Measurements from ENCODE around the gene PCDH9.

PCDH9 gene

GRCh38 chr13:66858163-66858562 is 372.0 kb downstream of the PCDH9 start:
- H3K27me3 ChIP-seq (ENCODE audit: control insufficient read depth, insufficient read depth, low read length), result no peaks in the 10 kb centered on the region
- H3K9me3 ChIP-seq (ENCODE audit: control insufficient read depth, low read length), result no peaks in the 10 kb centered on the region
- H3K4me1 ChIP-seq (ENCODE audit: control insufficient read depth, insufficient read depth, low read length), result no peaks in the 10 kb centered on the region
- no peaks in the 10 kb centered on the region for H3K36me3 ChIP-seq (ENCODE audit: control insufficient read depth, insufficient read depth, low read length)
- H3K9ac ChIP-seq (ENCODE audit: low read length), result no peak overlapping the region
- H3K4me3 ChIP-seq (ENCODE audit: low read length), result no peak overlapping the region

DNA sequence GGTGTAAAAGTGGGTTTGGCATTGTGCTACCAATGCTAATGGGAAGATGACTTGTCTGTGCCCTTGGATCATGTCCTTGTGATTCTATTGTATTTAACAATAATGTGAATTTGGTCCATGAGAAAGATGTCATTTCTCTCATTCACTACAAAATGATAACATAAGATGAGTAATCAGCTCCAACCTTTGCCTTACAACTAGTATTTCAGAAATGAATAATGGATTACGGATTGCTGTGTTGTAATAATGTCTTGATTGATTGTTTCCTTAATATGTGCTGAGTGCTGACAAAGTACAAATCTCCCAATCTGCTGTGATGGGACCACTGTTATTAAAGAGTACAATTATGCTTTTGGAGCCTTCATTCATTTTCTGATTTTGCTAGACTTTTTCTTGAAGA is 375.0 kb downstream of the PCDH9 start:
- Histone ChIP-seq H3K27me3 (ENCODE audit: control insufficient read depth, insufficient read depth, low read length) (no peaks in the 10 kb centered on the region), H3K9ac (ENCODE audit: low read length) (no peak overlapping the region), H3K4me1 (ENCODE audit: control insufficient read depth, insufficient read depth, low read length) (no peaks in the 10 kb centered on the region), H3K9me3 (ENCODE audit: control insufficient read depth, low read length) (no peaks in the 10 kb centered on the region), H3K36me3 (ENCODE audit: control insufficient read depth, insufficient read depth, low read length) (no peaks in the 10 kb centered on the region), H3K4me3 (ENCODE audit: low read length) (no peak overlapping the region)

DNA sequence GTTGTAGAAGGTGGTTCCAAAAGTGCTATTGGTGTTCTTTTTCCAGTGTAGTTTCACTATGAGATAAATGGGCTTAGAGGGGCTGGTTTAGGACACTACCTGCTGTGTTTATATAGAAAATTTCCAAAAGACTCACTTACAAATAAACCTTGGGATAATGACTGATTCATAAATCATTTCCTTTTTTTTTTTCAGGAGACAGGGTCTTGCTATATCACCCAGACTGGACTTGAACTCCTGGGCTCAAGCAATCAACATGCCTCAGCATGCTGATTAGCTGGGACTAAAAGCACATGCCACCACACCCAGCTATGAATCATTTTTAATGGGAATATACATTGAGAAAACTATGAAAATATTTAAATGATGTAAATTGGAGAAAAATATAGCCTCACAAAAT is 376.6 kb downstream of the PCDH9 start:
- H3K9ac ChIP-seq (ENCODE audit: low read length), result no peak overlapping the region
- no peaks in the 10 kb centered on the region for H3K4me1 ChIP-seq (ENCODE audit: control insufficient read depth, insufficient read depth, low read length)
- no peaks in the 10 kb centered on the region for H3K36me3 ChIP-seq (ENCODE audit: control insufficient read depth, insufficient read depth, low read length)
- H3K4me3 ChIP-seq (ENCODE audit: low read length), result no peak overlapping the region
- H3K27me3 ChIP-seq (ENCODE audit: control insufficient read depth, insufficient read depth, low read length), result no peaks in the 10 kb centered on the region
- no peaks in the 10 kb centered on the region for H3K9me3 ChIP-seq (ENCODE audit: control insufficient read depth, low read length)

- Histone ChIP-seq H3K4me3 (ENCODE audit: low read length) (no peak overlapping the region), H3K36me3 (ENCODE audit: control insufficient read depth, insufficient read depth, low read length) (no peaks in the 10 kb centered on the region), H3K9ac (ENCODE audit: low read length) (no peak overlapping the region), H3K27me3 (ENCODE audit: control insufficient read depth, insufficient read depth, low read length) (no peaks in the 10 kb centered on the region), H3K9me3 (ENCODE audit: control insufficient read depth, low read length) (no peaks in the 10 kb centered on the region), H3K4me1 (ENCODE audit: control insufficient read depth, insufficient read depth, low read length) (no peaks in the 10 kb centered on the region)
Measured at GRCh38 chr13:66849706-66850105, 380.4 kb downstream of the PCDH9 start.

DNA sequence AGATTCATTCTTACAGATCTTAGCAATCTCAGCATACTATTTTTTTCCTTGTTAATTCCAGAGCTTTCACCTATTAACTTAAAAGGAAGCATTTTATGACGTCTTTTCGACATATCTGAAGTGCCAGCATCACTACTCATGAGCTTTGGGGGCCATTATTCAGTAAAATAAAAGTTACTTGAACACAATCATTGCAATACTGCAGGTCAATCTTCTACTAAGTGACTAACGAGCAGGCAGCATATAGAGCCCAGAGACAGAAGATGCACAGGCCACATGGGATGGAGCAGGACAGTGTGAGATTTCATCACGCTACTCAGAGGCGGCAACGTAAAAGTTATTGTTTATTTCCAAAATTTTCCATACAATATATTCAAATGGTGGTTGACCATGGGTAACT is 382.6 kb downstream of the PCDH9 start:
- H3K9ac ChIP-seq (ENCODE audit: low read length), result no peak overlapping the region
- H3K9me3 ChIP-seq (ENCODE audit: control insufficient read depth, low read length), result no peaks in the 10 kb centered on the region
- H3K4me3 ChIP-seq (ENCODE audit: low read length), result no peak overlapping the region
- H3K27me3 ChIP-seq (ENCODE audit: control insufficient read depth, insufficient read depth, low read length), result no peaks in the 10 kb centered on the region
- H3K4me1 ChIP-seq (ENCODE audit: control insufficient read depth, insufficient read depth, low read length), result no peaks in the 10 kb centered on the region
- H3K36me3 ChIP-seq (ENCODE audit: control insufficient read depth, insufficient read depth, low read length), result no peaks in the 10 kb centered on the region

- Histone ChIP-seq H3K9ac (ENCODE audit: low read length) (no peak overlapping the region), H3K9me3 (ENCODE audit: control insufficient read depth, low read length) (no peaks in the 10 kb centered on the region), H3K4me3 (ENCODE audit: low read length) (no peak overlapping the region), H3K27me3 (ENCODE audit: control insufficient read depth, insufficient read depth, low read length) (no peaks in the 10 kb centered on the region), H3K36me3 (ENCODE audit: control insufficient read depth, insufficient read depth, low read length) (no peaks in the 10 kb centered on the region), H3K4me1 (ENCODE audit: control insufficient read depth, insufficient read depth, low read length) (no peaks in the 10 kb centered on the region)
Measured at GRCh38 chr13:66845393-66845792, 384.7 kb downstream of the PCDH9 start.

- Histone ChIP-seq H3K4me1 (ENCODE audit: control insufficient read depth, insufficient read depth, low read length) (no peaks in the 10 kb centered on the region), H3K27me3 (ENCODE audit: control insufficient read depth, insufficient read depth, low read length) (no peaks in the 10 kb centered on the region), H3K36me3 (ENCODE audit: control insufficient read depth, insufficient read depth, low read length) (no peaks in the 10 kb centered on the region), H3K9ac (ENCODE audit: low read length) (no peak overlapping the region), H3K4me3 (ENCODE audit: low read length) (no peak overlapping the region), H3K9me3 (ENCODE audit: control insufficient read depth, low read length) (no peaks in the 10 kb centered on the region)
Measured at GRCh38 chr13:66844933-66845332, 385.2 kb downstream of the PCDH9 start.

DNA sequence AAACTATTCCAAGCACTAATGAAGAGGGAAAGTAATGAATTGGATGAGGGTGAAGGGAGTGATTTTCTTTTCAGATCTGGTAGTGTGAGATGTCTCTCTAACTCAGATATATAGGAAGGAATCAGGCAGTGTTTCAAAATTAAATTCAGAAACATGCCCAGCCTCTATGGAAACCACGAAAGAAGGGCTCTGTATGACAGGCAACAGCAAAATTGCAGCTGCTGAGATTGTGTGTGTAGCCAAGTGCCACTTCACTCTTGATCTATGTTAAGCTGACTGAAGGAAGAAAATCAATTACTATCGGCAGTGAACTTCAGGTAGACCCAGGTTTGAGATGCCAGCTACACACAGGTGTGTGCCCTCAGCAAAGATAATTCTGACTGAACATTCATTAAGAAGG is 387.4 kb downstream of the PCDH9 start:
- Histone ChIP-seq H3K9ac (ENCODE audit: low read length) (no peak overlapping the region), H3K4me1 (ENCODE audit: control insufficient read depth, insufficient read depth, low read length) (no peaks in the 10 kb centered on the region), H3K36me3 (ENCODE audit: control insufficient read depth, insufficient read depth, low read length) (no peaks in the 10 kb centered on the region), H3K9me3 (ENCODE audit: control insufficient read depth, low read length) (no peaks in the 10 kb centered on the region), H3K4me3 (ENCODE audit: low read length) (no peak overlapping the region), H3K27me3 (ENCODE audit: control insufficient read depth, insufficient read depth, low read length) (no peaks in the 10 kb centered on the region)

- H3K36me3 ChIP-seq (ENCODE audit: control insufficient read depth, insufficient read depth, low read length), result no peaks in the 10 kb centered on the region
Measured at GRCh38 chr13:66840621-66841020, 389.5 kb downstream of the PCDH9 start.

GRCh38 chr13:66837246-66837645 is 392.9 kb downstream of the PCDH9 start:
- H3K4me3 ChIP-seq (ENCODE audit: low read length), result no peak overlapping the region
- H3K9me3 ChIP-seq (ENCODE audit: control insufficient read depth, low read length), result no peaks in the 10 kb centered on the region
- H3K4me1 ChIP-seq (ENCODE audit: control insufficient read depth, insufficient read depth, low read length), result no peaks in the 10 kb centered on the region
- H3K9ac ChIP-seq (ENCODE audit: low read length), result no peak overlapping the region
- H3K27me3 ChIP-seq (ENCODE audit: control insufficient read depth, insufficient read depth, low read length), result no peaks in the 10 kb centered on the region
- H3K36me3 ChIP-seq (ENCODE audit: control insufficient read depth, insufficient read depth, low read length), result no peaks in the 10 kb centered on the region

More at GRCh38 chr13:66840621-66841020, 389.5 kb downstream of the PCDH9 start:
- Histone ChIP-seq H3K9ac (ENCODE audit: low read length) (no peak overlapping the region), H3K4me1 (ENCODE audit: control insufficient read depth, insufficient read depth, low read length) (no peaks in the 10 kb centered on the region), H3K4me3 (ENCODE audit: low read length) (no peak overlapping the region), H3K27me3 (ENCODE audit: control insufficient read depth, insufficient read depth, low read length) (no peaks in the 10 kb centered on the region), H3K9me3 (ENCODE audit: control insufficient read depth, low read length) (no peaks in the 10 kb centered on the region)

DNA sequence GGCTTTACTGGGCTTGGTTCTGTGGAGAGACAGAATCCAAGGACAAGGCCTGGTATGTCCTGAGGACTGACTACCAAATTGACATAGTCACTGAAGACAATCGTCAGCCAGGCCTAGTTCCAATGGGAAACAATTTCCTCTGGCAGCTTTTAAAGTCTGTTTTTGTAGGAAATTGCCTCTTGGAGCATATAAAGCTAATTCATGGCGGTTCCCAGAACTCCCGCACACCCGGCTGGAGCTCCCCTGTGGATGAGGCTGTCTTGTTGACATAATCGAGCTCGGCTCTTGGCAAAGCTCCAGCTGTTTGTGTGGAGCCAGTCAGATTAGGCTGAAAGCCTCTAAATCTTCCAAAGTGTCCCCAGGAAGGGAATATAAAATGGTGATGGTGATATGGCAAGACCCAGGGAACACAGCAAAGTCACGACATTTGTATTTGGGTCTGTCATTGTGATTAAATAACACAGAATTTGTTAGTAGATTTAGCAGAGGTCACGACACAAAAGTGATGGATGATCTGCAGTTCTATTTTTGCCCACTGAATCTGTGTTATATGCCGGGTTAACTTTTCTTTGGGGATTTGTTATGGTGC is 395.0 kb downstream of the PCDH9 start:
- H3K4me1 ChIP-seq (ENCODE audit: control insufficient read depth, insufficient read depth, low read length), result no peaks in the 10 kb centered on the region
- no peak overlapping the region for H3K9ac ChIP-seq (ENCODE audit: low read length)
- H3K27me3 ChIP-seq (ENCODE audit: control insufficient read depth, insufficient read depth, low read length), result no peaks in the 10 kb centered on the region
- H3K36me3 ChIP-seq (ENCODE audit: control insufficient read depth, insufficient read depth, low read length), result no peaks in the 10 kb centered on the region
- no peak overlapping the region for H3K4me3 ChIP-seq (ENCODE audit: low read length)
- no peaks in the 10 kb centered on the region for H3K9me3 ChIP-seq (ENCODE audit: control insufficient read depth, low read length)

- H3K27me3 ChIP-seq (ENCODE audit: control insufficient read depth, insufficient read depth, low read length), result no peaks in the 10 kb centered on the region
- no peak overlapping the region for H3K4me3 ChIP-seq (ENCODE audit: low read length)
Measured at GRCh38 chr13:66830940-66831716, 399.0 kb downstream of the PCDH9 start.

More at GRCh38 chr13:66830940-66831716, 399.0 kb downstream of the PCDH9 start:
- Histone ChIP-seq H3K9me3 (ENCODE audit: control insufficient read depth, low read length) (no peaks in the 10 kb centered on the region), H3K9ac (ENCODE audit: low read length) (no peak overlapping the region), H3K4me1 (ENCODE audit: control insufficient read depth, insufficient read depth, low read length) (no peaks in the 10 kb centered on the region), H3K36me3 (ENCODE audit: control insufficient read depth, insufficient read depth, low read length) (no peaks in the 10 kb centered on the region)

All from mucosa of stomach (tissue), 1 donor.